SU-DHL-6 (cell line): ENCODE measurements around the gene HMSD.

ENCODE experiments used
- H2AFZ ChIP-seq: fragments of 200-600 bp; sonication (generic); 2 replicates; pipeline ENCODE4 v1.6.1; 2014; ENCODE audit warnings: low read depth, mild to moderate bottlenecking, moderate library complexity, mixed read lengths, antibody characterized with exemption, low read length; ENCODE audit not compliant: severe bottlenecking
- H3F3A ChIP-seq: fragments of 200-600 bp; shearing (Covaris generic); 2 replicates; pipeline ENCODE4 v1.6.0; 2016; ENCODE audit warnings: antibody characterized with exemption, mild to moderate bottlenecking; ENCODE audit not compliant: insufficient read depth
- H3K27ac ChIP-seq: fragments of 200-600 bp; sonication (generic); 2 replicates; pipeline ENCODE4 v1.5.1; 2016; ENCODE audit warnings: low read depth, mild to moderate bottlenecking, low read length, moderate library complexity, mixed read lengths
- H3K27me3 ChIP-seq: fragments of 200-600 bp; sonication (generic), shearing (Covaris generic); 2 replicates; pipeline ENCODE4 v1.6.0; 2014; ENCODE audit warnings: mild to moderate bottlenecking, low read length
- H3K36me3 ChIP-seq: fragments of 200-600 bp; sonication (generic); 2 replicates; pipeline ENCODE4 v1.6.1; 2014; ENCODE audit warnings: mild to moderate bottlenecking, low read length, mixed read lengths
- H3K4me2 ChIP-seq: fragments of 300-600, 200-600 bp; shearing (Covaris generic), sonication (generic); 2 replicates; pipeline ENCODE4 v1.6.0; 2014; ENCODE audit warnings: low read length, low read depth, mild to moderate bottlenecking; ENCODE audit not compliant: poor library complexity, severe bottlenecking
- H3K4me3 ChIP-seq: fragments of 200-600 bp; sonication (generic); 2 replicates; pipeline ENCODE4 v1.5.1; 2014; ENCODE audit warnings: antibody characterized with exemption, low read length, mild to moderate bottlenecking, mixed read lengths; ENCODE audit not compliant: insufficient read depth, poor library complexity, severe bottlenecking
- H3K79me2 ChIP-seq: fragments of 200-600 bp; sonication (generic); 2 replicates; pipeline ENCODE4 v1.6.1; 2014; ENCODE audit warnings: mild to moderate bottlenecking, low read length, moderate library complexity; ENCODE audit not compliant: insufficient read depth
- H3K9ac ChIP-seq: fragments of 200-600 bp; sonication (generic); 2 replicates; pipeline ENCODE4 v1.7.0; 2014; ENCODE audit warnings: mild to moderate bottlenecking, low read length
- H3K9me2 ChIP-seq: fragments of 200-600 bp; sonication (generic); replicated peaks from 2 replicates; pipeline ENCODE4 v1.6.1; 2014; ENCODE audit warnings: low read length; ENCODE audit not compliant: insufficient read depth
- H3K9me3 ChIP-seq: fragments of 200-600 bp; sonication (generic); 2 replicates; pipeline ENCODE4 v1.6.1; 2014; ENCODE audit warnings: low read length, mixed read lengths; ENCODE audit not compliant: insufficient read depth
- H4K20me1 ChIP-seq: fragments of 200-600 bp; sonication (generic); 2 replicates; pipeline ENCODE4 v1.6.1; 2014; ENCODE audit warnings: low read depth, mild to moderate bottlenecking, antibody characterized with exemption, low read length, moderate library complexity, mixed read lengths
- CTCF ChIP-seq: fragments of 200-600 bp; sonication (generic); IDR thresholded peaks from one replicate; pipeline ENCODE4 v1.5.1; 2017; ENCODE audit warnings: antibody characterized with exemption, mild to moderate bottlenecking, low read length, moderate library complexity; ENCODE audit not compliant: insufficient read depth, poor library complexity, severe bottlenecking
- EZH2phosphoT487 ChIP-seq: fragments of 200-600 bp; sonication (generic), shearing (Covaris generic); conservative IDR thresholded peaks from 2 replicates; pipeline ENCODE4 v1.6.1; 2018; ENCODE audit warnings: mild to moderate bottlenecking, antibody characterized with exemption, low read length, moderate library complexity, mixed read lengths

The HMSD gene

GRCh38 chr18:63980027-63980426 is 30.9 kb downstream of the HMSD start:
- no peak overlapping the region for H3K4me3 ChIP-seq
- H3K9me2 ChIP-seq, result no peaks in the 10 kb centered on the region
- H4K20me1 ChIP-seq, result no peaks in the 10 kb centered on the region
- H3K4me2 ChIP-seq, result no peak overlapping the region
- no peak overlapping the region for H2AFZ ChIP-seq
- no peaks in the 10 kb centered on the region for H3F3A ChIP-seq
- H3K27me3 ChIP-seq, result no peaks in the 10 kb centered on the region
- no peak for TF ChIP-seq EZH2phosphoT487
- no peak for TF ChIP-seq CTCF
- H3K36me3 ChIP-seq, result no peaks in the 10 kb centered on the region
- H3K27ac ChIP-seq, result no peak overlapping the region
- H3K79me2 ChIP-seq, result no peaks in the 10 kb centered on the region
- no peaks in the 10 kb centered on the region for H3K9me3 ChIP-seq
- H3K9ac ChIP-seq, result no peak overlapping the region

- H3K9me3 ChIP-seq, result no peaks in the 10 kb centered on the region
- H3K27ac ChIP-seq, result no peak overlapping the region
- H3K36me3 ChIP-seq, result no peaks in the 10 kb centered on the region
- no peak overlapping the region for H2AFZ ChIP-seq
- no peak overlapping the region for H3K4me3 ChIP-seq
- no peaks in the 10 kb centered on the region for H3K79me2 ChIP-seq
- H4K20me1 ChIP-seq, result no peaks in the 10 kb centered on the region
- H3K27me3 ChIP-seq, result no peaks in the 10 kb centered on the region
- TF ChIP-seq CTCF (no peak), EZH2phosphoT487 (no peak)
- no peaks in the 10 kb centered on the region for H3F3A ChIP-seq
- no peak overlapping the region for H3K9ac ChIP-seq
- no peak overlapping the region for H3K4me2 ChIP-seq
- no peaks in the 10 kb centered on the region for H3K9me2 ChIP-seq
These were observed 31.9 kb downstream of the HMSD start for GRCh38 chr18:63980896-63981460.

GRCh38 chr18:63981719-63982118 is 32.6 kb downstream of the HMSD start:
- H3F3A ChIP-seq, result no peaks in the 10 kb centered on the region
- TF ChIP-seq EZH2phosphoT487, result no peak
- no peak for TF ChIP-seq CTCF
- no peak overlapping the region for H3K4me2 ChIP-seq
- H3K4me3 ChIP-seq, result no peak overlapping the region
- no peak overlapping the region for H3K9ac ChIP-seq
- H3K9me3 ChIP-seq, result no peaks in the 10 kb centered on the region
- H3K9me2 ChIP-seq, result no peaks in the 10 kb centered on the region
- H3K79me2 ChIP-seq, result no peaks in the 10 kb centered on the region
- no peak overlapping the region for H2AFZ ChIP-seq
- H4K20me1 ChIP-seq, result no peaks in the 10 kb centered on the region
- no peaks in the 10 kb centered on the region for H3K27me3 ChIP-seq
- H3K27ac ChIP-seq, result no peak overlapping the region
- H3K36me3 ChIP-seq, result no peaks in the 10 kb centered on the region

- no peaks in the 10 kb centered on the region for H3K79me2 ChIP-seq
- no peak overlapping the region for H3K4me3 ChIP-seq
- H3K27me3 ChIP-seq, result no peaks in the 10 kb centered on the region
- H3K9ac ChIP-seq, result no peak overlapping the region
- H2AFZ ChIP-seq, result no peak overlapping the region
- no peaks in the 10 kb centered on the region for H3K9me2 ChIP-seq
- H3K4me2 ChIP-seq, result no peak overlapping the region
- H3K9me3 ChIP-seq, result no peaks in the 10 kb centered on the region
- no peaks in the 10 kb centered on the region for H3K36me3 ChIP-seq
- TF ChIP-seq EZH2phosphoT487 (no peak), CTCF (no peak)
- H3F3A ChIP-seq, result no peaks in the 10 kb centered on the region
- no peaks in the 10 kb centered on the region for H4K20me1 ChIP-seq
- H3K27ac ChIP-seq, result no peak overlapping the region
These were observed 33.3 kb downstream of the HMSD start for GRCh38 chr18:63982361-63982760.
